ENCODE data around the gene PAK5. TPM values are rescaled to one million over a fixed set of nuclear protein-coding genes. Genes with fewer than 3 reads are reported as not detected.

The PAK5 gene
- total and polyA plus RNA-seq, 9 of the 15 experiments (the other 6 are each of a cell fraction or from before 2014, with no cell fraction given) = not detected

GRCh38 chr20:9677100-9677623, 161.7 kb downstream of the PAK5 start:
- H3K79me2 ChIP-seq (ENCODE audit: control insufficient read depth, insufficient read depth, low read length) = no peaks in the 10 kb centered on the region
- no peaks in the 10 kb centered on the region for H3K36me3 ChIP-seq (ENCODE audit: control insufficient read depth, insufficient read depth, low read length)
- ChIA-PET CTCF (ENCODE audit: low intra/inter-chr PET ratio) (no interaction called here), POLR2A (no interaction called here)
- no peaks in the 10 kb centered on the region for H3K9me3 ChIP-seq (replicated peaks; ENCODE audit: control insufficient read depth, insufficient read depth, low read depth, low read length)
- in situ Hi-C loops (cut with MboI) = no loop called here
- no peak overlapping the region for H3K4me2 ChIP-seq (ENCODE audit: insufficient read depth, low read length)
- no peak overlapping the region for H3K27ac ChIP-seq (ENCODE audit: extremely low read depth, low read depth, low read length)
- BruUV-seq (replicated peaks) = no TSS peak
- no peak overlapping the region for H3K9ac ChIP-seq (ENCODE audit: insufficient read depth in 1 of 2, low read depth in 2 of 2, low read length in 2 of 2)
- DNase-seq (ENCODE audit: extremely low read depth in 1 of 4, low spot score in 3 of 4) (no peak), ATAC-seq (no peak), FAIRE-seq (no peak)
- H3K9me1 ChIP-seq (ENCODE audit: control insufficient read depth, insufficient read depth, low read length) = no peaks in the 10 kb centered on the region
- no CpG with 5 or more reads among the region's 3 CpGs for WGBS (ENCODE audit: insufficient coverage, low coverage, missing lambda C conversion rate)
- no peak overlapping the region for H2AFZ ChIP-seq (ENCODE audit: low read depth, low read length)
- no peaks in the 10 kb centered on the region for H4K20me1 ChIP-seq (replicated peaks; ENCODE audit: control insufficient read depth, insufficient read depth, low read length)
- no peaks in the 10 kb centered on the region for H3K27me3 ChIP-seq (ENCODE audit: control insufficient read depth in 2 of 2, insufficient read depth in 2 of 2, low read length in 2 of 2)
- no peaks in the 10 kb centered on the region for H3K4me1 ChIP-seq (replicated peaks in 1 of 2; ENCODE audit: control insufficient read depth in 2 of 2, insufficient read depth in 2 of 2, low read length in 2 of 2)
- TF ChIP-seq XRCC4 (IDR thresholded peaks at IDR 0.05; ENCODE audit: extremely low read depth, insufficient read depth, insufficient read length) = no peak
- no peak for TF ChIP-seq VEZF1 (CRISPR knock-in tag; IDR thresholded peaks at IDR 0.05)
- TF ChIP-seq, protein P1, sequence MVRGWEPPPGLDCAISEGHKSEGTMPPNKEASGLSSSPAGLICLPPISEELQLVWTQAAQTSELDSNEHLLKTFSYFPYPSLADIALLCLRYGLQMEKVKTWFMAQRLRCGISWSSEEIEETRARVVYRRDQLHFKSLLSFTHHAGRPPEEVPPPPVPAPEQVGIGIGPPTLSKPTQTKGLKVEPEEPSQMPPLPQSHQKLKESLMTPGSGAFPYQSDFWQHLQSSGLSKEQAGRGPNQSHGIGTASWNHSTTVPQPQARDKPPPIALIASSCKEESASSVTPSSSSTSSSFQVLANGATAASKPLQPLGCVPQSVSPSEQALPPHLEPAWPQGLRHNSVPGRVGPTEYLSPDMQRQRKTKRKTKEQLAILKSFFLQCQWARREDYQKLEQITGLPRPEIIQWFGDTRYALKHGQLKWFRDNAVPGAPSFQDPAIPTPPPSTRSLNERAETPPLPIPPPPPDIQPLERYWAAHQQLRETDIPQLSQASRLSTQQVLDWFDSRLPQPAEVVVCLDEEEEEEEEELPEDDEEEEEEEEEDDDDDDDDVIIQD (CRISPR knock-in tag; IDR thresholded peaks at IDR 0.05) = no peak
- TF ChIP-seq MYBL2 (IDR thresholded peaks at IDR 0.05; ENCODE audit: low read depth) = no peak
- no peak for TF ChIP-seq MYBL2 (CRISPR knock-in tag; IDR thresholded peaks at IDR 0.05; ENCODE audit: borderline replicate concordance)
- H3K4me3 ChIP-seq = no peak overlapping the region
- intact Hi-C loops (cut with micrococcal nuclease) = no loop called here
